ENCODE measurements around the gene ANKRD16.
"Not testable (repeated sequence)": the region's sequence is repeated elsewhere in the genome, so short reads cannot be mapped to it uniquely, and the experiment has no call there.

Gene ANKRD16

GRCh38 chr10:5831446-5831782, 58.3 kb downstream of the ANKRD16 start:
- no peak for DNase-seq

DNA sequence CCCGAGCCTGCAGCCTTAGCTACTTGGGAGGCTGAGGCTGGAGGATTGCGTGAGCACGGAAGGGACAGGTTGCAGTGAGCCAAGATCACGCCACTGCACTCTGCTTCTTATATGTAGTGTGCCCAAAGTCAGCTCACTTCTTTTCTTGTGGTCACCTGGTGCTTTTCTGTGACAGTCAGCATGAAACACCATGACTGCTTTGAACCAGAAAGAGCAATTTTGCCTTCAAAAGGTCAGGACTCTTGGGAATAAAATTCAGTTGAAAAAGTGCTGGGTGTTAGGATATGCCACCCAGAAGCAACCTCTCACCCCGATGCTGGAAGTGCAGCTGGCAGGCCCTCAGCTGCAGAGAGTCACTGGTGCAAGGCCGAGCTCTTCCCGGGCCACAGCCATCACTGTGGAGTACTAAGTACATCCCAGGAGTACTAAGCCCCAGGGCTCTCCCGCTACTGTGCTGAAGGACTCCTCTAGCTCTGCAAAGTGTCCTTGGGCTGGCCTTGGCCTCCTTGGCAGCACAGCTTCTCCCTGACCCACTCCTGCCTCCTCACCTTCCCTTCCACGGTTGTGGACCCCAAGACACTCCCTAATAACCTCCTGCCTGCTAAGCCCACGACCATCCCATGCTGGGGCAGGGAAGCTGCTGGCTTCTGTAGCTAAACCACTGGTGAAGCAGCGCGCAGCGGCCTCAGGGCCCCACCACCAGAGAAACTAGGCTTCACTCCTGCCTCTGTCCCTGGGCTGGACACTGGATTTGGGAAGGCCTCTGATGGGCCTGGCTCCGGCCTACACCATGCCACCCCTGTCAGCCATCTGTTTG, 58.9 kb downstream of the ANKRD16 start:
- DNase-seq = no peak

- no peak for DNase-seq
Measured at GRCh38 chr10:5829267-5829666, 60.4 kb downstream of the ANKRD16 start.

GRCh38 chr10:5828725-5829124, 61.0 kb downstream of the ANKRD16 start:
- no peak for DNase-seq

DNA sequence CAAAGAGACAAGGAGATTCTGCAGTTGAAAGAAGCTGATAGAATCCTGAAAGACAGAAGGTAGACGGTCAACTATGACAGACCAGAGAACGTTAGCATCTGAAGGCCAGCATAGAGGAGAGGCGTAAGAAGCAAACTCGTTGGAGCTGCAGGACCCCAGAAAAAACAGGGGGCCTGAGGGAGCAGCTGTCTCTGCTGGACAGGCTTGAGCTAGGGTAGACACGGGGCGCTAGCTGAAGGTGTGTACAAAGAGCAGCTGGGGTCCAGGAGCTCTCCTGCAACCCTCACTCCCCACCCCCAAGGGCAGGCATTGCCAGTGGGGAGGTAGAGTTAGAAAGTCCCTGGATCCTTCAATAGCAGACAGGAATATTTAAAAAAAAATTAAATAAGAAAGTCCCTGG, 61.9 kb downstream of the ANKRD16 start:
- no peak for DNase-seq

DNA sequence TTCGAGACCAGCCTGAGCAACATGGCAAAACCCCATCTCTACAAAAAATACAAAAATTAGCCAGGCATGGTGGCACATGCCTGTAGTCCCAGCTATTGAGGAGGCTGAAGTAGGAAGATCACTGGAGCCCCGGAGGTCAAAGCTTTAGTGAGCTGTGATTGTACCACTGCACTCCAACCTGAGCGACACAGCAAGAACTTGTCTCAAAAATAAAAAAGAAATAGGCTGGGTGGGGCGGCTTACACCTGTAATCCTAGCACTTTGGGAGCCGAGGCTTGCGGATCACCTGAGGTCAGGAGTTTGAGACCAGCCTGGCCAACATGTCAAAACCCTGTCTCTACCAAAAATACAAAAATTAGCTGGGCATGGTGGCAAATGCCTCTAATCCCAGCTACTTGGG, 63.2 kb downstream of the ANKRD16 start:
- not testable (repeated sequence) for DNase-seq

DNA sequence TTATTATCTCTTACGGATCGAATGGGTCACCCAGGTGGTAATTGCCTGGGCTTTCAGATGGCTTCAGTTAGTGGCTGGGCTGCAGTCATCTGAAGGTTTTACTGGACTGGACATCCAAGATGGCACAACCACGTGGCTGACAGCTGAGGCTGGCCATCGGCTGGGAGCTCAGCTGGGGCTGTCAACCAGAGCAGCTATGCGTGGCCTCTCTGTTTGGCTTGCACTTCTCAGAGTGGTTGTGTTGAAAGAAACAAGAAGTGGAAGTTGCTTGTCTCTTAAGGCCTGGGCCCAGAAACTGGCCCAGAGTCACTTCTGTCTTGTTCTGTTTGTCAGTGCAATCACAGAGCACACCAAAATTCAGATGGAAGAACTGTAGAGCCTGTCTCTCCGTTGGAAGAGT, 70.8 kb downstream of the ANKRD16 start:
- no peak for DNase-seq

DNA sequence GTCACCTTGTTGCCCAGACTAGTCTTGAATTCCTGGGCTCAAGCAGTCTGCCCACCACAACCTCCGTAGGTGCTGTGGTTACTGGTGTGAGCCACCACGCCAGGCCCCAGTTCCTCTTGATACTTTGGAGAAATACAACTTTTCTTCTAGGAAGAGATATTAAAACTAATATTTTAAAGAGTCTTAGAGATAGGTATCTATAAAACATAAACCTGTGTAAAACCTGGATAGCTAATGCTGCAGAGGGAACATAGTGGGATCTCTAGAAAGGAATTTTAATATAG, 71.7 kb downstream of the ANKRD16 start:
- no peak for DNase-seq

- DNase-seq = no peak
Measured at GRCh38 chr10:5817322-5818047, 72.2 kb downstream of the ANKRD16 start.

GRCh38 chr10:5816170-5816569, 73.5 kb downstream of the ANKRD16 start:
- no peak for DNase-seq

- DNase-seq = no peak
Measured at GRCh38 chr10:5814110-5815107, 75.3 kb downstream of the ANKRD16 start.

DNA sequence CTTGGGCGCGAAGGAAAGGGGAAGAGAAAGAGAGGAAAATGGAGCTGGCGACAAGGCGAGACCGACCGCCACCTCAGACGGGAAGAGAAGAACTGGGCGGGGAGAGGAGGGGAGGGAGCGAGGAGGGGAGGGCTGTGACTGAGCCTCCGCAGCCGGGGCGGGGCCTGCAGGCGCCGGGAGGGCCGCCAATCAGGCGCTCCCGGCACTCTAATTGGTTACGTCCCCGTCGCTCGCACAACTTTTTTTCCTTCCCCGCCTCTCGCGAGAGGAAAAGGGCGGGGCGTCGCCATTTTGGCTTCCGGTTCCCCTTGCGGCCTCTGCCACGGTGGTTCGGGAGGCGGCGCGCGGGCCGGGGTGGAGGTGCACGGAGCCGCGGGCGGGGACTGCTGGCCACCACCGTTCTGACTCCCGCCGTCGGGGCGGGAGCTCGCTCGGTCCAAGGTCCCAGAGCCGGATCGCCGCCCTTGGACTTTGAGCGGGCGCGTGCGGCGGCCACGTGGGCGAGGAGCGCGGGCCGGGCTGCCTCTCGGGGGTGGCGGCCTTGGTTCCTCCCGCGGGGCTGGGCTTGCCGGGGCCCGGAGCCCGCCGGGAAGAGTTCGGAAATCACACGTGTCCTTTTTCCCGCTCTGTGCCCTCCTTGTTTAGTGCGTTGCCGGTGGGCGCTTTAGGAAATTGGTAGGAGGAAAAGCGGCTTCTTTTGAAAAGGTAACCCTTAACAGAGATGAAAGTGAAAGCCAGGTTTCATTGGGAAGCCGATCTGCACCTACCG, 76.2 kb downstream of the ANKRD16 start, which contains the start of gene GDI2:
Gene GDI2, minus strand, starts transcription at position 94 of the 769 bp plus-strand sequence. CDS start 176 bp downstream, outside the sequence.
- DNase-seq = peak; percentile 97

DNA sequence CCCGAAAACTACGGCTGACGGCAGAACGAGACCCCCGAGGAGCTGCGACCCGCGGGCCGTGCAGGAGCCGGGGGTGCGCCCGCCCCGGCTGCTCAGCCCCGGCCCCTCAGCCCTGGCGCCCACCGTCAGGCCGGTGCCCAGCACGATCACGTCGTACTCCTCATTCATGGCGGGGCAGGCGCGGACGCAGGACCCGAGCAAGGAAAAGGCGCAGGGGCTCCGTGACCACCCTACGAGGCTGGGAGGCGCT, 76.7 kb downstream of the ANKRD16 start:
- DNase-seq = no peak

DNA sequence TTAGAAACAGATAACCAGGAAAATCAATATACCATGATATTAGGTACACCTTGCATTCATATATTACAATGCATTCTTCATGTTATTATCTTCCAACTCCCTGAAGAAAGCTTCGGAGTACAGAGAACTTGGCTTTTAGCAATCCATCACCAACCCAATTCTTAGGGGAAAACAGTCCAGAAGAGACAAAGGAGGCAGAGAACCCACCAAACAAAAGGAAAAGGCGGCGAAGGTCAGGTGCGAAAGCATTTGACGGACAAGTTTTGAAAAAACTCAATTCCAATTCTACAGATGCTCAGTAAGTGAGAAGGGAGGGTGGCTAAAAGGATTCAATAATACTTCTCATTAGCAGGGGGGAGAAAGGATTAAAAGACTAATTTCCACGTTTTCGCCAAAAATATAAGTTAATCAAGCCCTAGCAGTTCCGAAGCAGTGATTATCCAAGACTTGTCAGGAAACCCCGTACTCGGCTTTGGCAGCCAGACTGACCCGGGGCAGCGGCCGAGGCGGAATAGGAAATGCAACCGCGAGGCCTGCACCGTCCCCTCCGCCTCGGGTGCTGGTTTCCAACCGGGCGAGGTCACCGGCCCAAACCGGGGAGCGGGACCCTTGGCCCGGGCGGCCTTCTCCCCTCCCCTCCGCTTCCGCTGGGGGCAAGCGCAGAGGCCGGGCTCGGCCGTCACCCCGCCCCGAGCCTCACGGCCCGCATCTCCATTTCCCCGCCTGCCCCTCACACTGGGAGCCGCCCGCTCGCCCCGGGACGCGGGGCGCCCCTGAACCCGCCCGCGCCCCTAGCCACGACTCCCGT, 77.2 kb downstream of the ANKRD16 start:
- DNase-seq = no peak

All from NCI-H1436 (cell line).